ENCODE data around the gene DAP.

DNA sequence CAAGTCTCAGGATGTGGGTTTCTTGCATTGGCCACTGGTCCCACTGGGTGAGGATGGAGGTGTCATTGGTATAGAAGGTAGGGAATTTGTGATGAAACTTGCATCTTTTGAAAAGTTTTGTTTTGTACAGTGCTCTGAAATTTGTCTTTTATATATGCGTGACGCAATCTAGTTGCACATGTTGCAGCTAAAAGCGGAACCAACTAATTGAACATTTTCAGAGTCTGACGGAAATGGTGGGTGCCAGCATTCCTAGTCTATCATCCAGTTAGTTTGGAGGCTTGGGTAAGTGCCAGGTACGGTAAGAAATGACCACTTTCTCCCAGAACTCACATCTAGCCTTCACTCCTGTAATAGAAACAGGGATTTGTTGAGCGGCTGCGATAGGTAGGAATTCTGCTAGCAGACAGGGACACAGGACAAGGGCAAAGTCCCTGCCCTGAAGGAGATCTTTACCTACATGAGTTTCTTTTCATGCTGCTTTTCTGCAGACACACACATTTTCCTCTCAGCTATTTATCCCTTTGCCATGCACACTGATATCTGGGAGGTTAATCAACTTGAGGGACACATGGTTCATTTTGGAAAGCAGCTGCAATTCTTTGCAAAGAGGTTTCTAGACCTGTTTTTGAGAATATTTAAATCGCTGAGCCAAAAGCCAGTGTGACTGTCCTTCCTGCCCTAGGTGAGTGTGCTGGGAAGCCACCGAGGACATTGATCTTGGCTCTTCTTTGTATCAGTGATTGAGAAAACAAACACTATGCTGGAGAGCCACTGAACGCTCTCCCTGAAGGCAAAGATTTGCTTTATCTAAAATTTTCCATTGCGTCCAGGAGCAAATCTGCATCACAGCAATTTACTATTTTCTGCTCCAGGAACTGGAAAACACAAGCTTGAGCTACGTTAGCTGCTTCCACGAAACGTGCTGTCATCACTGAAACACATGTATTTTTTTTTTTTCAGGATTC, 89.7 kb downstream of the DAP start:
- TF ChIP-seq POLR2A (IDR thresholded peaks at IDR 0.05): no peak
- TF ChIP-seq, protein P1, sequence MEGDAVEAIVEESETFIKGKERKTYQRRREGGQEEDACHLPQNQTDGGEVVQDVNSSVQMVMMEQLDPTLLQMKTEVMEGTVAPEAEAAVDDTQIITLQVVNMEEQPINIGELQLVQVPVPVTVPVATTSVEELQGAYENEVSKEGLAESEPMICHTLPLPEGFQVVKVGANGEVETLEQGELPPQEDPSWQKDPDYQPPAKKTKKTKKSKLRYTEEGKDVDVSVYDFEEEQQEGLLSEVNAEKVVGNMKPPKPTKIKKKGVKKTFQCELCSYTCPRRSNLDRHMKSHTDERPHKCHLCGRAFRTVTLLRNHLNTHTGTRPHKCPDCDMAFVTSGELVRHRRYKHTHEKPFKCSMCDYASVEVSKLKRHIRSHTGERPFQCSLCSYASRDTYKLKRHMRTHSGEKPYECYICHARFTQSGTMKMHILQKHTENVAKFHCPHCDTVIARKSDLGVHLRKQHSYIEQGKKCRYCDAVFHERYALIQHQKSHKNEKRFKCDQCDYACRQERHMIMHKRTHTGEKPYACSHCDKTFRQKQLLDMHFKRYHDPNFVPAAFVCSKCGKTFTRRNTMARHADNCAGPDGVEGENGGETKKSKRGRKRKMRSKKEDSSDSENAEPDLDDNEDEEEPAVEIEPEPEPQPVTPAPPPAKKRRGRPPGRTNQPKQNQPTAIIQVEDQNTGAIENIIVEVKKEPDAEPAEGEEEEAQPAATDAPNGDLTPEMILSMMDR (IDR thresholded peaks at IDR 0.05): no peak
